Spleen (tissue), 7 donors: ENCODE results near the gene NBPF3.

ENCODE experiments used
- CTCF ChIP-seq, 11 experiments: fragments of 200-600 bp in 7 of 11; fragments of 450-650 bp in 4 of 11; sonication (generic) in 4 of 11; IDR thresholded peaks in 8 of 11; conservative IDR thresholded peaks in 3 of 11; 1 replicate in 7 of 11; 2 replicates in 4 of 11; pipeline versions ENCODE4 v1.4.0 to v1.8.0; 2016 to 2021; ENCODE audit warnings: antibody characterized with exemption in 11 of 11, inconsistent platforms in 4 of 11, mild to moderate bottlenecking in 1 of 11
- POLR2A ChIP-seq, 3 donors: fragments of 450-650 bp; IDR thresholded peaks; one replicate each; pipeline ENCODE4 v1.5.1; 2017; ENCODE audit warnings: antibody characterized with exemption in 3 of 3, mild to moderate bottlenecking in 1 of 3
- donor health status: DM: no; HTN: no; CAD: no; lungs with moderate emphysema.
- donor health status: DM: no; HTN: no; CAD: no.
- donor health status: DM: no; HTN: no; CAD: no.

- no peak for TF ChIP-seq CTCF (IDR thresholded peaks at IDR 0.05 in 8 of 11, conservative IDR thresholded peaks at IDR 0.05 in 3 of 11)
- TF ChIP-seq POLR2A (IDR thresholded peaks at IDR 0.05): no peak
Observed at GRCh38 chr1:21437341-21437640, 2.6 kb upstream of the NBPF3 start.
